ENCODE data around the gene ZNF609. TPM values are rescaled to one million over a fixed set of nuclear protein-coding genes. Genes with fewer than 3 reads are reported as not detected.

Gene ZNF609
- total RNA-seq, 1 donor = 41.5 TPM

DNA sequence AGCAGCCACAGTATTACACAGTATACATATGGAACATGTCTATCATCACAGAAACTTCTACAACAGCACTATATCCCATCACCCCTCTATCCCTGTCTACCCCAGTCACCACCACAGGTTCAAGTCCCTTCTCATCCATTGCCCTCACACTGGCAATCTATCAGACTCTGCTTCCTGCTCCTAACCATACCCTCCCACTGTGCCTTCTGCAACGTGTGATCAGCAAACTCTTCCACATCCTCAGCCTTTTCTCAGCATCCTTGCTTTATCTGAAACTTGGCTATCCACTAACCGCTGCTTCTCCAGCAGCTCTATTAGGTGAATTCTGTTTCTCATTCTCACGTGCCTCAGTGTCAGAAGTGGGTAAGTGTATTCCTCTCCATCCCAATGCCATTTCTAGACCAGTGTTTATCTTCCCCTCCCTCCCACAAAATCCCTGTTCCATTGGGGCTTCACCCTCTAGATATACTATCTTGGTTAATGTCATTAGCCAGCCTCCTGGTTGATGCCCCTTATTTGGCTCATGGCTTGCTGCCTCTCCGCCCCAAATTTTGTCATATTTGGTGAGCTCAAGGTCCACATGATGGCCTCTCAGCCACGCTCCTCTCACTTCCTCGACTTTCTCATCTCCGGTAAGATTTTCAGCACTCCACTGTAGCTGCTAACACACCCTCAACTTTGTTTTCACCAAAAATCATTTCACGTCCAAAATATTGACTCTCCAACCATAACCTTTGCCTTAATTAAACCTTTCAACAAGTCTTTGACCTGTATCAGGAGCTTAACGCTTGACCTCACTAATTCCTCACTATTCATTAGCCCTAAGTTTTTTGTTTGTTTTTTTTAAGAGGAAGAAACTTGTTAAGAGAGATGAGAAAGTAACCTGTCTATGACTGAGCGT lies 245.9 kb downstream of the ZNF609 start:
- no peak for DNase-seq (ENCODE audit: low read depth in 2 of 3, low spot score in 2 of 3)

GRCh38 chr15:64710676-64711428 lies 250.5 kb downstream of the ZNF609 start:
- DNase-seq (ENCODE audit: low read depth in 2 of 3, low spot score in 2 of 3) = no peak

DNA sequence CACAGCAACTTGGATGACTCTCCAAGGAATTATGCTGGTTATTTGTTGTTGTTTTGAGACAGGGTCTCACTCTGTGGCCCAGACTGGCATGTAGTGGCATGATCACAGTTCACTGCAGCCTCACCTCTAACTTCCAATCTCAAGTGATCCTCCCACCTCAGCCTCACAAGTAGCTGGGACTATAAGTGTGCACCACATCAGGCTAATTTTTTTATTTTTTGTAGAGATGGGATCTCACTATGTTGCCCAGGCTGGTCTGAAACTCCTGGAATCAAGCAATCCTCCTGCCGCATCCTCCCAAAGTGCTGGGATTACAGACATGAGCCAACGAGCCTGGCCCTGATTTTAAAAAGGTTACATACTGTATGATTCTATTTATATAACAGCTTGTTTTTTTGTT lies 252.0 kb downstream of the ZNF609 start:
- no peak for DNase-seq (ENCODE audit: low read depth in 2 of 3, low spot score in 2 of 3)

- DNase-seq (ENCODE audit: low read depth in 2 of 3, low spot score in 2 of 3) = no peak
Observed at GRCh38 chr15:64713592-64713991, 253.2 kb downstream of the ZNF609 start.

DNA sequence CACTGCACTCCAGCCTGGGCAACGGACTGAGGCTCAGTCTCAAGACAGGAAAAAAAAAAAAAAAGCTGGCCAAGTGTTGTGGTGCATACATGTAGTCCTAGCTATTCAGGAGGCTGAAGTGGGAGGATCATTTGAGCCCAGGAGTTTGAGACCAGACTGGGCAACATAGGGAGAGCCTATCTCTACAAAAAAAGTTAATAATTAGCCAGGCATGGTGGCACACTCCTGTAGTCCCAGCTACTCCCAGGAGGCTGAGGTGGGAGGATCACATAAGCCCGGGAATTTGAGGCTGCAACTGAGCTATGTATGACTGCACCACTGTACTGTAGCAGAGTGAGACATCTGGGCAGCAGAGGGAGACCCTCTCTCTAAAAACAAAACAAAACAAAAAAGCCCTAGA lies 256.1 kb downstream of the ZNF609 start:
- DNase-seq (ENCODE audit: low read depth in 2 of 3, low spot score in 2 of 3) = no peak

- DNase-seq (ENCODE audit: low read depth in 2 of 3, low spot score in 2 of 3) = no peak
Observed at GRCh38 chr15:64717130-64717529, 256.8 kb downstream of the ZNF609 start.

DNA sequence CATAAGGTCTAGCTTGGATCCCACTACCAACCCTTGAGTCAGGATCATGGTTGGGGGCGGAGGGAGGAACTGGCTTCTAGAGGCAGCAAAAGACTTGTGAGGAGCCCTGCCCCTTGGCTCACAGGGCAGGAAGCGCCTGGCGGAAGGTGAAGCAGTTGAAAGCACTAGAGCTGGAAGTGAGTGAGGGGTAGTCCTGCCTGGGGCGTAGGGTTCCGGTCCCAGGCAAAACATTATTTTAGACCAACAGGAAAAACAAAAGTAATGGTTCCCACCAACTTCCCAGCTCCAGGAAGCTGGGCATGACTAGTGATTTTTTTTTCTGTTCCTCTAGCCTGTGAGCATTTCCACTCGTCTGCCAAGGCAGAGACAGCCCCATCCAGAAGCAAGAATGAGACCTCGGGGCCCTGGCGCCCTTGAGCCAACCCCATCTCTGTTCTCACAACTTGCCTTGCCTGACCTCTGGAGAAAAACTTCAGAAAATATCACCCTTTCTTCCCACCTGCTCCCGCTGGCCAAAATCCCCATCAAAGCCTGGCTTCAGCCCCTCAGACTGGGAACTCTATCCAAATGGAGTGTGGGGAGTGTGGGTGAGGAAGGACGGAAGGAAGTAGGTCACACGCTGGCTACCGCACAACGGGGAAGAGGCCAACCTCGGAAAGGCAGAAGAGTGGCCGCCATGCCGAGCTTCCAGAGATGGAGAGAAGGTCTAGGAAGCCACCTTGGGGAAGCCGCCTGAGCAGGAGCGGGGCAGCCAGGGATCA lies 257.5 kb downstream of the ZNF609 start:
- DNase-seq (ENCODE audit: low read depth in 2 of 3, low spot score in 2 of 3) = peak in 1 of 3 donors; percentile 66

DNA sequence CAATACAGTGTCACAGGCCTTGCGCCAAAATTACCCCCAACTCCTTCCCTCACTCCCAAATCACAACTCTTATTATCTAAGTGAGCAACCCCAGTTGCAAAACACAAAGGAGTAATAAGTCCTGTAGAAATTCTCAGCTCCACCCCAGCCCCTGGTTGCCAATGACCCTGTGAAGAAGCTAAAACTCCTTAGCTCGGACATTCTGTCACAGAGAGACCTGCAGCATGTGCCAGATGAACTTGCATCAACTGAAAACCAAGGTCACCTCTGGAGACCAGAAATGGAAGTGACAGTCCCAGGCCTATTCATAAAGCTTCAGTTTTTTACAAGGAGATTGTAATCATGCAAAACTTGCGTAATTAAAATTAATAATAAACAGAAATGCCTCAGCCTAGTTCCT lies 259.8 kb downstream of the ZNF609 start:
- no peak for DNase-seq (ENCODE audit: low read depth in 2 of 3, low spot score in 2 of 3)

DNA sequence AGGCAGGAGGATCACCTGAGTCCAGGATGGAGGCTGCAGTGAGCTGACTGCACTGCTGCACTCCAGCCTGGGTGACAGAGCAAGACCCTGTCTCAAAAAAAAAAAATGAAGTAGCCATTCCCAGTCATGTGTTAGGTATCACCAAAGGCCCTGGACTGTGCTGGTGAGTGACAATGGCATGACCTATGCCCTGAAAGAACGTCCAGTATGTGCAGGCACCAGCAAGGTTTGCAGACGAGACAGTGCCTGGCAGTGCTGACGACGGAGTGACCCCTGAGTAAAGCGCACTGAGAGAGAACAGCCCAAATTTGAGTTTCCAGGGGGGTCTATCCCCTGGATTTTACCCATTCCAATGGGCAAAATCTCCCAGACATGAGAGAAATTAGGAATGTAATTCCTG lies 269.8 kb downstream of the ZNF609 start:
- DNase-seq (ENCODE audit: low read depth in 2 of 3, low spot score in 2 of 3) = no peak

DNA sequence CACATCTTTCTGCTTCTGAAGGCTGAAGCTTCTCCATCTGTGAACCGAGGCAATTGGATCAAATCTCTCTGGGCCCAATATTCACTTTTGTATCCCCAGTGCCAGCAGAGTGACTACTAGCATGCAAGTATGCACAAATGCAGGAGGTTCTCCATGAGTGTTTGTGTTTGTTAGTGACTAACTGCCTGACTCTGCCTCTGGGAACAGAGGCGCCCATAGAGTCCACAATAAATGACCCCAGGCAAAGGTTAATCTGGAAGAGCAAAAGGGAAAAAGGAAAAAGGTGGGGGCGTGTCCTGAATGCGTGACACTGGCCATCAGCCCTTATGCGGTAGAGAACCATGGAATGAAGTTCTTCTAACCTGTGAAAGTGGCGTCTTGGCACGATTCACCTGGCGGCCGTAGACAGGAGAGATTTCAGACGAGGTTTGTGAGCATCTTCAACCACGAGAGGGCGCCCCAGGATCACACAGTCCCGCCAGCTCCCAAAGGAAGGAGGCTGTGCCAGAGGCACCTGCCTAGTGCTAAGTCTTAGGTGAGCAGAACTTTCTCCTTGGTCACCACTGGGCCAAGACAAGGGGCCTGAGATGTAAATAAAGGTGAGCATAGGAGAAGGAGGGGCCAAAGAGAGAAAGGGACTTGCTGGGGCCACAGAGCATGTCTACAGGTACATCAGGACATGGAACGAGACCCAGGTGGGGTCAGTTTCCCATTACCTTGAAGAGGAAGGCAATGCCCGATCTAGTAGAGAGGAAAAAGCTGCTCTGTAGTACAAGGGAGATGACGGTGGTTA lies 270.8 kb downstream of the ZNF609 start:
- peak; percentile 63 to 85 (median 73) for DNase-seq (ENCODE audit: low read depth in 2 of 3, low spot score in 2 of 3)

GRCh38 chr15:64731805-64732151 lies 271.4 kb downstream of the ZNF609 start:
- no peak for DNase-seq (ENCODE audit: low read depth in 2 of 3, low spot score in 2 of 3)

DNA sequence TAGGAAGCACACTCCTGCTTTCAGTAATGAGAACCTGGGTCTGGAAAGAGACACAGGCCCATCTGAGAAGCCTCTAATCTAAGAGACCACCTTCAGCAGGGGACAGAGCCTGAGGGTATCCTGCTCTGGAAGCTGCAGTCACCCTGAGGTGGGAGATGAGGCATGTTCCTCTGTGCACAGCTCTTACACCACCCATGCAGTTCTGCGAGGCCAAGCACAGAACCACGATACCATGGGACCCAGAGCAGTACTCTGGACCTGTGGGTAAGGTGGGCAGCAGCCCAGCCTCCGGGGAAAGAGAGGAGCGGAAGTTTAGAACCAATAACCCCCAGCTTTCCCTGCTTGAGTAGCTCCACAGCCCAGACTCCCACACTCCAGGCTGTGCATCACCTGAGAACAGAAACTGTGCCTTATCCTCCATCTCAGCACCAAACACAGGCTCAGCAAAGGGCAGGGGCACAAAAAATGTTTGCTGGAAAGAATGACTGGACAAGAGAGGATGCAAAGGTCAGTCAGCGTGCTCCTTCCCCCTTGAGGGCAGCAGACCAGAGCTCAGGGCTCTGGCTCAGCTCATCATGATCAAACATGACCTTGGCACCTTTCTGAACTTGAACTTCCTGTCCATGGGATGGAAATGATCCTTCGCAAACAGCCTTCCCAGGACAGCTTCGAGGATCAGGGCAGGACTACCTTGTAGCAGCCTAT lies 271.9 kb downstream of the ZNF609 start:
- no peak for DNase-seq (ENCODE audit: low read depth in 2 of 3, low spot score in 2 of 3)

Small RNAs within 50 kb of the gene (small RNA-seq; reads per million reads assigned to genes)
- gene AC100830.2 (not detected), gene RF00019 (not detected), gene RNU6-549P (not detected)

Other genes with a start within 250 kb of the ZNF609 start
- gene CSNK1G1, start 104.4 kb upstream of the ZNF609 start, total RNA-seq = 14.0 TPM
- gene PCLAF, start 79.1 kb upstream of the ZNF609 start, total RNA-seq = 8.1 TPM
- gene TRIP4, start 72.7 kb upstream of the ZNF609 start, total RNA-seq = 4.8 TPM